ENCODE data around the gene PPT2. TPM values are rescaled to one million over a fixed set of nuclear protein-coding genes. Genes with fewer than 3 reads are reported as not detected.

The PPT2 gene
- total and polyA plus RNA-seq, 9 donors = 33.5 to 63.9 (median 43.9) TPM

- no peaks in the 10 kb centered on the region for H3K27me3 ChIP-seq
- TF ChIP-seq EP300 (IDR thresholded peaks at IDR 0.05) = no peak
- TF ChIP-seq CTCF (IDR thresholded peaks at IDR 0.05) = no peak
- no peak for TF ChIP-seq POLR2A (IDR thresholded peaks at IDR 0.05)
- peak overlapping the region; percentile 51 for H3K4me3 ChIP-seq
- H3K27ac ChIP-seq = peak overlapping the region; percentile 90 to 94
- peaks cover 9% of the 10 kb centered on the region for H3K4me1 ChIP-seq (ENCODE audit: insufficient read depth)
- no peaks in the 10 kb centered on the region for H3K36me3 ChIP-seq
- H3K9me3 ChIP-seq = no peaks in the 10 kb centered on the region
- DNase-seq = peak in 1 of 5 donors; percentile 37
- intact Hi-C loops (cut with DNase I) = loop anchor here in 1 of 4 donors (10.0 kb wide), 1 partner anchor 67 kb away; no protein-coding TSS in a partner anchor
- 8 to 11% (median 8%) methylated on average over 8 of the region's 8 CpGs for WGBS, 3 donors
Observed at GRCh38 chr6:32151181-32151862, 2.6 kb upstream of the PPT2 start.

- intact Hi-C loops (cut with DNase I) = loop anchor here in 1 of 4 donors (10.0 kb wide), 1 partner anchor 67 kb away; no protein-coding TSS in a partner anchor
- Histone ChIP-seq H3K27ac (peak within 1 kb of the TSS; percentile 90 to 94), H3K36me3 (no peaks in the 10 kb centered on the region), H3K4me1 (ENCODE audit: insufficient read depth) (peaks cover 9% of the 10 kb centered on the region), H3K9me3 (no peaks in the 10 kb centered on the region), H3K4me3 (peak within 1 kb of the TSS; percentile 51), H3K27me3 (no peaks in the 10 kb centered on the region)
- 1 to 3% (median 2%) methylated on average over 15 to 21 of the region's 24 CpGs for WGBS, 3 donors
- DNase-seq = peak; percentile 46 to 61 (median 60)
- TF ChIP-seq POLR2A (IDR thresholded peaks at IDR 0.05) (no peak), EP300 (IDR thresholded peaks at IDR 0.05) (no peak), CTCF (IDR thresholded peaks at IDR 0.05) (no peak)
Observed at GRCh38 chr6:32151863-32152768, 1.8 kb upstream of the PPT2 start, which contains the start of gene PRRT1. TSS of gene PRRT1 (minus strand) at chr6:32151939. CDS start at chr6:32151827, 112 bp downstream.

- intact Hi-C loops (cut with DNase I) = loop anchor here in 1 of 4 donors (10.0 kb wide), 1 partner anchor 68 kb away; no protein-coding TSS in a partner anchor
- peaks cover 9% of the 10 kb centered on the region for H3K4me1 ChIP-seq (ENCODE audit: insufficient read depth)
- no peaks in the 10 kb centered on the region for H3K36me3 ChIP-seq
- no peaks in the 10 kb centered on the region for H3K9me3 ChIP-seq
- peak overlapping the region; percentile 90 to 94 for H3K27ac ChIP-seq
- peak in 4 of 5 donors; percentile 67 to 75 (median 73) for DNase-seq
- 3 to 16% (median 5%) methylated on average over 35 of the region's 35 CpGs for WGBS, 3 donors
- H3K4me3 ChIP-seq = peak overlapping the region; percentile 51
- H3K27me3 ChIP-seq = no peaks in the 10 kb centered on the region
- TF ChIP-seq POLR2A (IDR thresholded peaks at IDR 0.05) (peak; percentile 19), CTCF (IDR thresholded peaks at IDR 0.05) (no peak)
Observed at GRCh38 chr6:32152769-32153563, 975 bp upstream of the PPT2 start.
